ENCODE results near the gene CCDC91. TPM values are rescaled to one million over a fixed set of nuclear protein-coding genes. Genes with fewer than 3 reads are reported as not detected.

The CCDC91 gene
- total RNA-seq, 2 experiments from 2014 or later = 52.9 to 55.3 TPM

DNA sequence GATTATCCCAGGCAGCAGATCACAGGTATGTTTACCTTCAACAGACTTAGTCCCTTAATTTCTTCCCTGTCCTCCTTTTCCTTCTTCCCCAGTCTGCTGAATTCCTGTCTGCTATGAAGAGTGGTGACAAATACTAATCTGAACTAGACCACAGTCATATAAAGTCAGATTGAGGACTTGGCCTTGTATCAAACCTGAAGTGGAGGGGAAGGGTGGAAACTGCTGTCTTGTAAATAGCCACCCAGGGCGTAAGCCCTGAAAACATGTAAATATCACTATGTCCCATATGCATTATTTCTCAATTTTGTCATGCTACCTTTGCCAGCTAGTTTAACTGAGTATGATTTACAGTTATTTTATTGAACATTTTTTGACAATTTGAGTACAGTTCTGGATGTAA is 368.0 kb downstream of the CCDC91 start:
- Histone ChIP-seq H3K36me3 (ENCODE audit: insufficient read depth, low read length) (no peaks in the 10 kb centered on the region), H3K9me3 (ENCODE audit: control insufficient read depth in 1 of 2, insufficient read depth in 1 of 2, low read length in 2 of 2) (no peaks in the 10 kb centered on the region), H3K27ac (ENCODE audit: low read depth in 1 of 2, low read length in 2 of 2) (no peak overlapping the region), H3K27me3 (ENCODE audit: control insufficient read depth in 1 of 2, insufficient read depth in 2 of 2, low read length in 2 of 2) (no peaks in the 10 kb centered on the region), H3K4me3 (ENCODE audit: low read length) (no peak overlapping the region), H3K4me1 (ENCODE audit: insufficient read depth, low read length) (no peaks in the 10 kb centered on the region)
- ChIA-PET CTCF (no interaction called here), POLR2A (no interaction called here)
- no peak overlapping the region for H3K4me3 Mint-ChIP-seq
- no peaks in the 10 kb centered on the region for H3K27me3 Mint-ChIP-seq
- DNase-seq (no peak), ATAC-seq (ENCODE audit: poor library complexity) (no peak)
- H3K4me1 Mint-ChIP-seq (ENCODE audit: low read depth) = no peaks in the 10 kb centered on the region
- H3K9me3 Mint-ChIP-seq = no peaks in the 10 kb centered on the region
- peaks cover 25% of the 10 kb centered on the region for H3K36me3 Mint-ChIP-seq (ENCODE audit: low read depth)
- H3K27ac Mint-ChIP-seq = no peak overlapping the region
- intact Hi-C loops (cut with DNase I, micrococcal nuclease) = no loop called here
- TF ChIP-seq, protein P1, sequence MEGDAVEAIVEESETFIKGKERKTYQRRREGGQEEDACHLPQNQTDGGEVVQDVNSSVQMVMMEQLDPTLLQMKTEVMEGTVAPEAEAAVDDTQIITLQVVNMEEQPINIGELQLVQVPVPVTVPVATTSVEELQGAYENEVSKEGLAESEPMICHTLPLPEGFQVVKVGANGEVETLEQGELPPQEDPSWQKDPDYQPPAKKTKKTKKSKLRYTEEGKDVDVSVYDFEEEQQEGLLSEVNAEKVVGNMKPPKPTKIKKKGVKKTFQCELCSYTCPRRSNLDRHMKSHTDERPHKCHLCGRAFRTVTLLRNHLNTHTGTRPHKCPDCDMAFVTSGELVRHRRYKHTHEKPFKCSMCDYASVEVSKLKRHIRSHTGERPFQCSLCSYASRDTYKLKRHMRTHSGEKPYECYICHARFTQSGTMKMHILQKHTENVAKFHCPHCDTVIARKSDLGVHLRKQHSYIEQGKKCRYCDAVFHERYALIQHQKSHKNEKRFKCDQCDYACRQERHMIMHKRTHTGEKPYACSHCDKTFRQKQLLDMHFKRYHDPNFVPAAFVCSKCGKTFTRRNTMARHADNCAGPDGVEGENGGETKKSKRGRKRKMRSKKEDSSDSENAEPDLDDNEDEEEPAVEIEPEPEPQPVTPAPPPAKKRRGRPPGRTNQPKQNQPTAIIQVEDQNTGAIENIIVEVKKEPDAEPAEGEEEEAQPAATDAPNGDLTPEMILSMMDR (IDR thresholded peaks at IDR 0.05) = no peak

DNA sequence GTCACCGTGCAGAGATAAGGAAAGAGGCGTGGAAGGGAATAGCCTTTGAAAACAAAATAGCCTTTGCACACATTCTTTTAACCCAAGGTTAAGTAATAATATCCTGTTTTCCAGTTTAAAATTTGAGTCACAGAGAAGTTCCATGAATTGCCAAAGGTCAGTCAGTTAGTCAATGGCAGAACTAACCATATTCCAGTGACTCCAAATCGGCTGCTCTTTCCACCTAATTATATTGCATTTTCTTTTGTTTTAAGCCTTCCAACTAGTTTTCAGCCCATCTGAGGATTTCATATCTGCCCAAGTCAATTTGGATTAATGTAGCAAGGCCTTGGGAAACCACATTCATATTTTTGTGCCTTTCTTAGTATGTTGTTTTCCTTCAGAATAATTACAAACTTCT is 373.0 kb downstream of the CCDC91 start:
- intact Hi-C loops (cut with DNase I, micrococcal nuclease) = no loop called here
- POLR2A ChIA-PET = no interaction called here
- no peak for ATAC-seq (ENCODE audit: poor library complexity)

DNA sequence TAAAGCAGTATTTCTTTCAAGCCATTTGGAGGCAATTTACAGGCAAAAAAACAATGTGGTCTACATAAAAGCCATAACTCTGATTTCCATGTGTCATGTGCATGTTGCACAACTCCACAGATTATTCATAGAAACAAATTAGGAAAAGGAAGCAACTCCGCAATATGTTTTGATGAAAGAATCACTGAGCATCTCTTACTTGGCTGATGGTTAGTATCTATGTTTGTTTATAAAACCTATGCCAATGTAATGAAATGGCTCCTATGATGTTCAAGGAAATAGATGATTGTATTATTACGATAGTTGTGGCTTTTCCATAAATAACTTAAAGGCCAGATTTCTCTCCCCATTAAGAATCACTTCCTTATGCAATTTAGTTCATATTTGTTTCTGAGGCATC is 373.7 kb downstream of the CCDC91 start:
- Histone ChIP-seq H3K27ac (ENCODE audit: low read depth in 1 of 2, low read length in 2 of 2) (no peak overlapping the region), H3K9me3 (ENCODE audit: control insufficient read depth in 1 of 2, insufficient read depth in 1 of 2, low read length in 2 of 2) (no peaks in the 10 kb centered on the region), H3K36me3 (ENCODE audit: insufficient read depth, low read length) (no peaks in the 10 kb centered on the region), H3K27me3 (ENCODE audit: control insufficient read depth in 1 of 2, insufficient read depth in 2 of 2, low read length in 2 of 2) (no peaks in the 10 kb centered on the region), H3K4me1 (ENCODE audit: insufficient read depth, low read length) (no peaks in the 10 kb centered on the region), H3K4me3 (ENCODE audit: low read length) (no peak overlapping the region)
- DNase-seq = no peak
- no peak overlapping the region for H3K27ac Mint-ChIP-seq
- intact Hi-C loops (cut with DNase I, micrococcal nuclease) = no loop called here
- TF ChIP-seq, protein P1 (IDR thresholded peaks at IDR 0.05) = no peak
- H3K36me3 Mint-ChIP-seq (ENCODE audit: low read depth) = peaks cover 13% of the 10 kb centered on the region
- H3K4me3 Mint-ChIP-seq = no peak overlapping the region
- H3K27me3 Mint-ChIP-seq = no peaks in the 10 kb centered on the region
- ChIA-PET POLR2A (no interaction called here), CTCF (no interaction called here)
- no peaks in the 10 kb centered on the region for H3K4me1 Mint-ChIP-seq (ENCODE audit: low read depth)
- ATAC-seq (ENCODE audit: poor library complexity) = no peak
- no peaks in the 10 kb centered on the region for H3K9me3 Mint-ChIP-seq

More for the DNA sequence above, 373.0 kb downstream of the CCDC91 start:
- Mint-ChIP-seq H3K27me3 (no peaks in the 10 kb centered on the region), H3K27ac (no peak overlapping the region), H3K4me1 (ENCODE audit: low read depth) (no peaks in the 10 kb centered on the region), H3K36me3 (ENCODE audit: low read depth) (peaks cover 17% of the 10 kb centered on the region), H3K4me3 (no peak overlapping the region), H3K9me3 (no peaks in the 10 kb centered on the region)
- Histone ChIP-seq H3K27ac (ENCODE audit: low read depth in 1 of 2, low read length in 2 of 2) (no peak overlapping the region), H3K27me3 (ENCODE audit: control insufficient read depth in 1 of 2, insufficient read depth in 2 of 2, low read length in 2 of 2) (no peaks in the 10 kb centered on the region), H3K4me3 (ENCODE audit: low read length) (no peak overlapping the region), H3K4me1 (ENCODE audit: insufficient read depth, low read length) (no peaks in the 10 kb centered on the region), H3K36me3 (ENCODE audit: insufficient read depth, low read length) (no peaks in the 10 kb centered on the region), H3K9me3 (ENCODE audit: control insufficient read depth in 1 of 2, insufficient read depth in 1 of 2, low read length in 2 of 2) (no peaks in the 10 kb centered on the region)
- CTCF ChIA-PET = no interaction called here
- TF ChIP-seq, protein P1 (IDR thresholded peaks at IDR 0.05) = no peak
- no peak for DNase-seq
